22Rv1 (cell line): ENCODE measurements around the gene CDK14.

Experiments used
- ZFX ChIP-seq: fragments of 450-650 bp; IDR thresholded peaks from 2 replicates; pipeline ENCODE4 v1.6.1; 2017; ENCODE audit warnings: antibody characterized with exemption, borderline replicate concordance
- TF ChIP-seq, protein P1 (sequence below): fragments of 450-650 bp; IDR thresholded peaks from 2 replicates; pipeline ENCODE4 v1.5.1; 2017; ENCODE audit warnings: mild to moderate bottlenecking

DNA sequence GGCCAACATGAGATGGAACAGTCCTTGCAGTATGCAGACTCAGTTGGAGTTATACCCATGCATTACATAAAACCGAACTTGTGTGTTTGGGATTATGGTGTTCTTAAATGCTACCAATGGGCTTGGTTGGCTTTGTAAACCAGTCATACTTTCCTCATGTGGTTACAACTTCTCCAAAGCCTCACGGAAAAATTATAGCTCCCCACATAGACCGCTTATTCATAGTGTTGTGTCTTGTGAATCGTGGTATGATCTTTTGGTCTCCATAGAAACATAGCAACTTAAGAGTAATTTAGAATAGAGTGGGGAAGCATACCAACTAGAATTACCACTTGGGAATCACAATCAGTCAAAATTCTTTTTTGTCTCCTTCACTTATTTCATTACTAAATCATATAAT lies 555.8 kb downstream of the CDK14 start:
- TF ChIP-seq, protein P1, sequence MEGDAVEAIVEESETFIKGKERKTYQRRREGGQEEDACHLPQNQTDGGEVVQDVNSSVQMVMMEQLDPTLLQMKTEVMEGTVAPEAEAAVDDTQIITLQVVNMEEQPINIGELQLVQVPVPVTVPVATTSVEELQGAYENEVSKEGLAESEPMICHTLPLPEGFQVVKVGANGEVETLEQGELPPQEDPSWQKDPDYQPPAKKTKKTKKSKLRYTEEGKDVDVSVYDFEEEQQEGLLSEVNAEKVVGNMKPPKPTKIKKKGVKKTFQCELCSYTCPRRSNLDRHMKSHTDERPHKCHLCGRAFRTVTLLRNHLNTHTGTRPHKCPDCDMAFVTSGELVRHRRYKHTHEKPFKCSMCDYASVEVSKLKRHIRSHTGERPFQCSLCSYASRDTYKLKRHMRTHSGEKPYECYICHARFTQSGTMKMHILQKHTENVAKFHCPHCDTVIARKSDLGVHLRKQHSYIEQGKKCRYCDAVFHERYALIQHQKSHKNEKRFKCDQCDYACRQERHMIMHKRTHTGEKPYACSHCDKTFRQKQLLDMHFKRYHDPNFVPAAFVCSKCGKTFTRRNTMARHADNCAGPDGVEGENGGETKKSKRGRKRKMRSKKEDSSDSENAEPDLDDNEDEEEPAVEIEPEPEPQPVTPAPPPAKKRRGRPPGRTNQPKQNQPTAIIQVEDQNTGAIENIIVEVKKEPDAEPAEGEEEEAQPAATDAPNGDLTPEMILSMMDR: no peak
- TF ChIP-seq ZFX: no peak
